Measurements from ENCODE around the gene SKP1. TPM values are rescaled to one million over a fixed set of nuclear protein-coding genes. Genes with fewer than 3 reads are reported as not detected.
A peak's percentile ranks its signal among the peaks of the same experiment; 100 is the strongest.

Gene SKP1
- total RNA-seq, 2 experiments from 2014 or later = 235 to 242 TPM

- intact Hi-C loops (cut with micrococcal nuclease) = no loop called here
- H3K36me3 Mint-ChIP-seq (ENCODE audit: low read depth) = peaks cover 20% of the 10 kb centered on the region
- peak overlapping the region; percentile 84 for H3K27ac Mint-ChIP-seq
- H3K27me3 Mint-ChIP-seq = no peaks in the 10 kb centered on the region
- peaks cover 61% of the 10 kb centered on the region for H3K4me1 Mint-ChIP-seq (ENCODE audit: low read depth)
- ATAC-seq (no peak), DNase-seq (no peak)
- POLR2A ChIA-PET = interaction anchor here (1.0 to 5.7 kb wide), 9 partner anchors 22 to 108 kb away, joined by 3 to 17 read pairs (median 4); partner anchors contain the start of genes SKP1 and VDAC1
- no peak for TF ChIP-seq CTCF (IDR thresholded peaks at IDR 0.05)
- H3K9me3 Mint-ChIP-seq = no peaks in the 10 kb centered on the region
- peak overlapping the region; percentile 73 for H3K4me3 Mint-ChIP-seq
- CTCF ChIA-PET = interaction anchor here (12.3 kb wide), 1 partner anchor 72 kb away, joined by 166 read pairs; no protein-coding TSS in a partner anchor
Measured at GRCh38 chr5:134113363-134113889, 63.3 kb downstream of the SKP1 start.

GRCh38 chr5:134112726-134113362, 63.9 kb downstream of the SKP1 start:
- Mint-ChIP-seq H3K36me3 (ENCODE audit: low read depth) (peaks cover 20% of the 10 kb centered on the region), H3K4me1 (ENCODE audit: low read depth) (peaks cover 56% of the 10 kb centered on the region), H3K27me3 (no peaks in the 10 kb centered on the region), H3K4me3 (peak overlapping the region; percentile 73), H3K9me3 (no peaks in the 10 kb centered on the region), H3K27ac (peak overlapping the region; percentile 84)
- ATAC-seq (no peak), DNase-seq (no peak)
- intact Hi-C loops (cut with micrococcal nuclease) = no loop called here
- ChIA-PET POLR2A (interaction anchor here (0.7 to 5.7 kb wide), 12 partner anchors 21 to 115 kb away, joined by 3 to 17 read pairs (median 4); partner anchors contain the start of genes SKP1 and VDAC1), CTCF (interaction anchor here (1.0 to 12.3 kb wide), 6 partner anchors 22 to 86 kb away, joined by 3 to 166 read pairs (median 4); no protein-coding TSS in a partner anchor)
- TF ChIP-seq CTCF (IDR thresholded peaks at IDR 0.05) = no peak

- Mint-ChIP-seq H3K36me3 (ENCODE audit: low read depth) (peaks cover 15% of the 10 kb centered on the region), H3K4me3 (peak overlapping the region; percentile 73), H3K9me3 (no peaks in the 10 kb centered on the region), H3K4me1 (ENCODE audit: low read depth) (peaks cover 56% of the 10 kb centered on the region), H3K27me3 (no peaks in the 10 kb centered on the region), H3K27ac (peak overlapping the region; percentile 84)
- DNase-seq = peak; percentile 63
- peak; percentile 62 for ATAC-seq
- no peak for TF ChIP-seq CTCF (IDR thresholded peaks at IDR 0.05)
- intact Hi-C loops (cut with micrococcal nuclease) = no loop called here
- POLR2A ChIA-PET = interaction anchor here (0.7 to 5.7 kb wide), 17 partner anchors 21 to 114 kb away, joined by 3 to 17 read pairs (median 4); partner anchors contain the start of genes SKP1 and VDAC1
- CTCF ChIA-PET = interaction anchor here (1.0 to 12.3 kb wide), 7 partner anchors 21 to 114 kb away, joined by 3 to 166 read pairs (median 3); partner anchors contain the start of gene PPP2CA
Measured at GRCh38 chr5:134111741-134112647, 64.8 kb downstream of the SKP1 start.

GRCh38 chr5:134110382-134110781, 66.4 kb downstream of the SKP1 start:
- intact Hi-C loops (cut with micrococcal nuclease) = no loop called here
- CTCF ChIA-PET = interaction anchor here (1.3 to 12.3 kb wide), 4 partner anchors 9 to 69 kb away, joined by 3 to 166 read pairs (median 4); no protein-coding TSS in a partner anchor
- Mint-ChIP-seq H3K4me1 (ENCODE audit: low read depth) (peaks cover 62% of the 10 kb centered on the region), H3K4me3 (no peak overlapping the region), H3K9me3 (no peaks in the 10 kb centered on the region), H3K36me3 (ENCODE audit: low read depth) (no peaks in the 10 kb centered on the region), H3K27ac (peak overlapping the region; percentile 56), H3K27me3 (no peaks in the 10 kb centered on the region)
- peak; percentile 5 for ATAC-seq
- peak; percentile 66 for DNase-seq
- TF ChIP-seq CTCF (IDR thresholded peaks at IDR 0.05) = no peak
- POLR2A ChIA-PET = interaction anchor here (1.6 to 5.7 kb wide), 5 partner anchors 19 to 71 kb away, joined by 6 to 17 read pairs (median 8); partner anchors contain the start of gene SKP1
